WTC11 (cell line): Measurements from ENCODE around the gene GP9.

Experiments used
- SP1 ChIP-seq: sonication (generic); formaldehyde crosslinking; conservative IDR thresholded peaks from 2 replicates; pipeline ENCODE4 v1.8.1; 2022; ENCODE audit warnings: missing genetic modification reagents
- TF ChIP-seq, protein P1 (sequence below): sonication (generic); formaldehyde crosslinking; IDR thresholded peaks from 2 replicates; pipeline ENCODE4 v1.8.1; 2022; ENCODE audit warnings: low read depth, mild to moderate bottlenecking, moderate library complexity, missing genetic modification reagents, borderline replicate concordance
- TF ChIP-seq, protein P2 (sequence below): fragments of 250-450 bp; sonication (Bioruptor Pico); conservative IDR thresholded peaks from 2 replicates; pipeline ENCODE4 v1.9.0; 2021; ENCODE audit warnings: mild to moderate bottlenecking
- TF ChIP-seq, protein P3 (sequence below): fragments of 200-600 bp; IDR thresholded peaks from 2 replicates; pipeline ENCODE4 v1.8.0; 2022; ENCODE audit warnings: antibody characterized with exemption

DNA sequence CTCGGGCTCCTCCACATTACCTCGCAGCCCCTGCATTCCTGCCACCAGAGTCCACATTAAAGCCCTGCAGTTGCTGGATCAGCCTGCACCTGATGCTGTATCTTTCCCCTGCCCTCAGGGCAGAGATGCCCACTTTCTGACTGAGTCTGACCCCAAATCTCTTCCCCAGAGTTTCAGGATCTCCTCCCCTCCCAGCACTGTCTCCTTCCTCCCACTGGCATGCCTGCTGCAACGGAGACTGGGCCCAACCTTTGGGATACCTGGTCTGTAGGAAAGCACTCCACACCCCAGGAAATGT is 20.6 kb upstream of the GP9 start:
- TF ChIP-seq, protein P1, sequence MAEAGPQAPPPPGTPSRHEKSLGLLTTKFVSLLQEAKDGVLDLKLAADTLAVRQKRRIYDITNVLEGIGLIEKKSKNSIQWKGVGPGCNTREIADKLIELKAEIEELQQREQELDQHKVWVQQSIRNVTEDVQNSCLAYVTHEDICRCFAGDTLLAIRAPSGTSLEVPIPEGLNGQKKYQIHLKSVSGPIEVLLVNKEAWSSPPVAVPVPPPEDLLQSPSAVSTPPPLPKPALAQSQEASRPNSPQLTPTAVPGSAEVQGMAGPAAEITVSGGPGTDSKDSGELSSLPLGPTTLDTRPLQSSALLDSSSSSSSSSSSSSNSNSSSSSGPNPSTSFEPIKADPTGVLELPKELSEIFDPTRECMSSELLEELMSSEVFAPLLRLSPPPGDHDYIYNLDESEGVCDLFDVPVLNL (CRISPR knock-in tag), result no peak
- TF ChIP-seq, protein P2, sequence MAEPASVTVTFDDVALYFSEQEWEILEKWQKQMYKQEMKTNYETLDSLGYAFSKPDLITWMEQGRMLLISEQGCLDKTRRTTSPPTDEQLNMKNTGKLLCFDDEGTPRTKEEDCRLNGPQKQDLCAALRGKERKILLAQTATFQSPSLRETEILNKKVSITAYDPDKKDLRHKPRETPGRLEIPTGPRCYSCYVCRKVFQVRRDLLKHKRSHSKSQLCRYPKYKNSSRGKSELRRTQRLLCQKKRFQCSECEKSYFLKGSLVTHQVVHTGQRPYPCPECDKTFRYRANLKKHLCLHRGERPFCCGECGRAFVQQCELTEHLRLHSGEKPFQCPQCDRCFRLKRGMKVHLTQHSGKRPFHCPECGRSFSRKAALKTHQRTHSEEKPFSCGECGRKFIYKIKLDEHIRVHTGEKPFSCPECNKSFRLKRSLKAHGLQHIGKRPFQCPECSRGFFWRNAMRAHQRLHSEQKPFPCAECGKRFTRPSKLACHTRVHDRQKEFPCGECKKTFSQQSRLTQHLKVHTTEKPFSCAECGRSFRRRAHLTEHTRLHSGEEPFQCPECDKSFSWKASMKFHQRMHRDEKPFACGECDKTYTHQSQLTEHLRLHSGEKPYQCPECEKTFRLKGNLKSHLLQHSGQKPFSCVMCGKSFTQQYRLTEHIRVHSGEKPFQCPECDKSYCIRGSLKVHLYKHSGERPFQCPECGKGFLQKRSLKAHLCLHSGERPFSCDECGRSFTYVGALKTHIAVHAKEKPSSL (CRISPR knock-in tag), result no peak
- TF ChIP-seq SP1 (CRISPR knock-in tag), result no peak
- TF ChIP-seq, protein P3, sequence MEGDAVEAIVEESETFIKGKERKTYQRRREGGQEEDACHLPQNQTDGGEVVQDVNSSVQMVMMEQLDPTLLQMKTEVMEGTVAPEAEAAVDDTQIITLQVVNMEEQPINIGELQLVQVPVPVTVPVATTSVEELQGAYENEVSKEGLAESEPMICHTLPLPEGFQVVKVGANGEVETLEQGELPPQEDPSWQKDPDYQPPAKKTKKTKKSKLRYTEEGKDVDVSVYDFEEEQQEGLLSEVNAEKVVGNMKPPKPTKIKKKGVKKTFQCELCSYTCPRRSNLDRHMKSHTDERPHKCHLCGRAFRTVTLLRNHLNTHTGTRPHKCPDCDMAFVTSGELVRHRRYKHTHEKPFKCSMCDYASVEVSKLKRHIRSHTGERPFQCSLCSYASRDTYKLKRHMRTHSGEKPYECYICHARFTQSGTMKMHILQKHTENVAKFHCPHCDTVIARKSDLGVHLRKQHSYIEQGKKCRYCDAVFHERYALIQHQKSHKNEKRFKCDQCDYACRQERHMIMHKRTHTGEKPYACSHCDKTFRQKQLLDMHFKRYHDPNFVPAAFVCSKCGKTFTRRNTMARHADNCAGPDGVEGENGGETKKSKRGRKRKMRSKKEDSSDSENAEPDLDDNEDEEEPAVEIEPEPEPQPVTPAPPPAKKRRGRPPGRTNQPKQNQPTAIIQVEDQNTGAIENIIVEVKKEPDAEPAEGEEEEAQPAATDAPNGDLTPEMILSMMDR, result no peak
